Esophagus squamous epithelium (tissue), 5 donors: ENCODE data around the gene KIF18B. TPM values are rescaled to one million over a fixed set of nuclear protein-coding genes. Genes with fewer than 3 reads are reported as not detected.

Experiments
- DNase-seq: peaks from one replicate; lab custom pipeline; 2025; lab: John Stamatoyannopoulos, UW
- H3K27ac ChIP-seq, 4 donors: fragments of 200-600 bp; sonication (generic); one replicate each; pipeline ENCODE4 v1.5.1; 2016 to 2019; ENCODE audit warnings: mild to moderate bottlenecking in 1 of 4
- H3K27me3 ChIP-seq, 4 donors: fragments of 200-600 bp; sonication (generic); 1 replicate in 3 of 4; 2 replicates in 1 of 4; pipeline versions ENCODE4 v1.5.1 to v1.6.0; 2017 to 2021; ENCODE audit warnings: antibody characterized with exemption in 1 of 4
- H3K36me3 ChIP-seq, 3 donors: fragments of 200-600 bp; sonication (generic); one replicate each; pipeline ENCODE4 v1.5.1; 2016 to 2019
- H3K4me1 ChIP-seq, 3 donors: fragments of 200-600 bp; sonication (generic); one replicate each; pipeline ENCODE4 v1.5.1; 2017 to 2019
- H3K4me3 ChIP-seq, 4 donors: fragments of 200-600 bp; sonication (generic); 1 replicate in 3 of 4; 2 replicates in 1 of 4; pipeline ENCODE4 v1.5.1; 2016 to 2019; ENCODE audit warnings: mild to moderate bottlenecking in 2 of 4, moderate library complexity in 1 of 4
- H3K9me3 ChIP-seq, 3 donors: fragments of 200-600 bp; sonication (generic); one replicate each; pipeline ENCODE4 v1.5.1; 2016 to 2019
- CTCF ChIP-seq, 6 experiments: fragments of 450-650 bp in 4 of 6; fragments of 200-600 bp in 2 of 6; sonication (generic) in 2 of 6; IDR thresholded peaks; one replicate each; pipeline ENCODE4 v1.5.1; 2016 to 2019; ENCODE audit warnings: antibody characterized with exemption in 6 of 6, mild to moderate bottlenecking in 4 of 6, moderate library complexity in 4 of 6
- POLR2A ChIP-seq, 4 donors: fragments of 450-650 bp; IDR thresholded peaks; one replicate each; pipeline ENCODE4 v1.6.1; 2017; ENCODE audit warnings: antibody characterized with exemption in 4 of 4, mild to moderate bottlenecking in 4 of 4, moderate library complexity in 3 of 4
- WGBS, 2 donors: methylation state at CpG; one replicate each; pipeline ENCODE4 v1.1.5; 2018; 5-methylcytosine and 5-hydroxymethylcytosine counted together
- intact Hi-C: fragments of 100-400 bp; cut with DNase I; formaldehyde crosslinking; loops from one replicate; pipeline ENCODE4 v1.15.0; 2022
- total RNA-seq, 4 donors: library from RNA; depleted of rRNA; stranded (reverse); fragments of >200 nt; gene quantifications; one replicate each; pipeline ENCODE4 v1.1.0, GENCODE V29; 2016
- donor health status: DM: yes; HTN: yes; CAD: no.

The KIF18B gene
- total RNA-seq, 4 donors from 2014 or later: 3.3 to 11.1 (median 4.8) TPM

- H3K27ac ChIP-seq: peak overlapping the region in 3 of 4 donors; percentile 39 to 79 (median 40)
- H3K4me1 ChIP-seq: peaks cover 0 to 53% (median 31%) of the 10 kb centered on the region in 3 donors
- intact Hi-C loops: no loop called here
- H3K4me3 ChIP-seq: no peak overlapping the region
- H3K36me3 ChIP-seq: no peaks in the 10 kb centered on the region
- TF ChIP-seq POLR2A (IDR thresholded peaks at IDR 0.05) (no peak), CTCF (IDR thresholded peaks at IDR 0.05) (no peak)
- no peak for DNase-seq
- peaks cover 0 to 52% (median 0%) of the 10 kb centered on the region in 4 donors for H3K27me3 ChIP-seq
- H3K9me3 ChIP-seq: no peaks in the 10 kb centered on the region
- 76 to 79% methylated on average over 2 to 3 of the region's 3 CpGs for WGBS, 2 donors
Observed at GRCh38 chr17:44977065-44977464, 29.5 kb upstream of the KIF18B start.

GRCh38 chr17:44976206-44976605 is 28.6 kb upstream of the KIF18B start:
- DNase-seq: no peak
- H3K27me3 ChIP-seq: peaks cover 0 to 53% (median 0%) of the 10 kb centered on the region in 4 donors
- no peak overlapping the region for H3K4me3 ChIP-seq
- H3K36me3 ChIP-seq: no peaks in the 10 kb centered on the region
- H3K9me3 ChIP-seq: no peaks in the 10 kb centered on the region
- intact Hi-C loops: no loop called here
- TF ChIP-seq POLR2A (IDR thresholded peaks at IDR 0.05): no peak
- TF ChIP-seq CTCF (IDR thresholded peaks at IDR 0.05): no peak
- 60 to 87% methylated on average over 1 to 3 of the region's 13 CpGs for WGBS, 2 donors
- H3K4me1 ChIP-seq: peaks cover 0 to 45% (median 34%) of the 10 kb centered on the region in 3 donors
- H3K27ac ChIP-seq: no peak overlapping the region

GRCh38 chr17:44972953-44973352 is 25.4 kb upstream of the KIF18B start:
- Histone ChIP-seq H3K9me3 (no peaks in the 10 kb centered on the region), H3K4me1 (peaks cover 10 to 46% (median 29%) of the 10 kb centered on the region in 3 donors), H3K4me3 (no peak overlapping the region), H3K27me3 (peaks cover 0 to 63% (median 0%) of the 10 kb centered on the region in 4 donors), H3K36me3 (no peaks in the 10 kb centered on the region), H3K27ac (no peak overlapping the region)
- DNase-seq: no peak
- intact Hi-C loops: no loop called here
- no peak for TF ChIP-seq POLR2A (IDR thresholded peaks at IDR 0.05)
- no peak for TF ChIP-seq CTCF (IDR thresholded peaks at IDR 0.05)
- 76 to 94% methylated on average over 6 of the region's 6 CpGs for WGBS, 2 donors

GRCh38 chr17:44971776-44972483 is 24.4 kb upstream of the KIF18B start:
- TF ChIP-seq POLR2A (IDR thresholded peaks at IDR 0.05) (no peak), CTCF (IDR thresholded peaks at IDR 0.05) (no peak)
- Histone ChIP-seq H3K4me1 (peaks cover 15 to 46% (median 29%) of the 10 kb centered on the region in 3 donors), H3K4me3 (no peak overlapping the region), H3K27me3 (peaks cover 6 to 63% (median 7%) of the 10 kb centered on the region in 4 donors), H3K27ac (no peak overlapping the region), H3K36me3 (no peaks in the 10 kb centered on the region), H3K9me3 (no peaks in the 10 kb centered on the region)
- intact Hi-C loops: no loop called here
- DNase-seq: no peak
- 36 to 42% methylated on average over 5 to 8 of the region's 8 CpGs for WGBS, 2 donors

GRCh38 chr17:44970136-44970741 is 22.7 kb upstream of the KIF18B start:
- Histone ChIP-seq H3K4me3 (peak overlapping the region; percentile 28 to 67 (median 40)), H3K27ac (peak overlapping the region; percentile 44 to 79 (median 60)), H3K36me3 (no peaks in the 10 kb centered on the region), H3K27me3 (peaks cover 10 to 63% (median 19%) of the 10 kb centered on the region in 4 donors), H3K4me1 (peaks cover 15 to 49% (median 31%) of the 10 kb centered on the region in 3 donors), H3K9me3 (no peaks in the 10 kb centered on the region)
- DNase-seq: no peak
- WGBS, 2 donors: 4% methylated on average over 6 of the region's 55 CpGs; no CpG with 5 or more reads in 1 of the 2 donors
- TF ChIP-seq CTCF (IDR thresholded peaks at IDR 0.05): no peak
- intact Hi-C loops: no loop called here
